ENCODE measurements around the gene SLC38A10.

The SLC38A10 gene

DNA sequence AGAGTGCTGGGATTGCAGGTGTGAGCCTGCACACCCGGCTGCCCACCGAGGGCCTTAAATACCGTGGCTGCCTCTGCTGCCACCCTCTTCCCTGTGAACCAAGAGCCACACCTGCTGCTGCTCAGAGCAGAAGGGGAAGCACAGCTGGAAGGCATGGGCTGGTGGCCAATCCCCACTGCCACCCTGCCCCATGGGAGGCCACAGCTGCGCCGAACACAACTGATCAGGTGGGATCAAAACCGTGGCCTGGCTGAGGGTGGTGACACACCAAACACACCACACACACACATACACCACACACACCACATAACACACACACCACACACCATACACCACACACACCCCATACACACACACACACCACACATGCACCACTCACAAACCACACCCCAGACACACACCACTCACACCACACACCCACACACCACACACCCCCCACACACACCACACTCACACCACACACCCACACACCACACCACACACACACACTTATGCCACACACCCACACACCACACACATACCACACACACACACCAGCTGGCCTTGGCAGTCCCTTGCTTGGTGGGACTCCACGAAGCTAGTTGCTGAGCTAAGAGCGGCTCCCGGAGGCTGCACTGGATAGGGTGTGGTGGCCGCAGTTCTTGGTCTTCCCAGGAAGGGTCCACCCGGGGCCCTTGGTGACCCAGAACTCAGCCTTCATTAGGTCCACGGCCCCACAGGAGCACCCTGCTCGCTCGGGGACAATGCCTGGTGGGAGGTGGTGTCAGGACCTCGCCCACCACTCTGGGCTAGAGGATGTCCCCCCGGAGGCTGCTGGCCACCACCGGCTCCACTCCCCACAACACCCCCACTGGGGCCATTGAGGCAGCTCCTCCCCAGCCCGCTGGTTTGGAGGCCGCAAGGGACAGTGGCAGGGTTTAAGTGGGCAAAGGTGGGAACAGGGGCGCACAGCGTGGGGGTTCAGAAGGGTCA is 87.2 kb downstream of the SLC38A10 start:
- no peak for DNase-seq (ENCODE audit: low read depth)

DNA sequence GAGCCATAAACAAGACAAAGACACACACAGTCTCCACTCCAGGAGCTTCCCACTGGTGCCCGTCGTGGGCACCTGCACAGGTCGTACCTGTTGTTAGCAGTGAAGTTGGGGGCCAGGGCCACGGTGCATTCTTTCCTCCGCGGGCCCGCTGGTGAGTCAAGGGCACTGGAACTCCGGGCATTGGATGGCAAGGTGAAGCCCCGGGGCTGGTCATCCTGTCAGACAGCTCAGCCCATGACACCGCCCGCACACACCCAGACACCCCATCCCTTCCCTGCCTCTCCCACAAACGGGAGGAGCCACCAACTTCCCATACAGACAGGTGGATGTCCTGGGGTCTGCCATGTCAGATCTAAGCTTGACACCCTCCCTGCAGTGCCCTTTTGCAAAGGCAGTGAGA is 88.5 kb downstream of the SLC38A10 start:
- DNase-seq (ENCODE audit: low read depth): no peak

DNA sequence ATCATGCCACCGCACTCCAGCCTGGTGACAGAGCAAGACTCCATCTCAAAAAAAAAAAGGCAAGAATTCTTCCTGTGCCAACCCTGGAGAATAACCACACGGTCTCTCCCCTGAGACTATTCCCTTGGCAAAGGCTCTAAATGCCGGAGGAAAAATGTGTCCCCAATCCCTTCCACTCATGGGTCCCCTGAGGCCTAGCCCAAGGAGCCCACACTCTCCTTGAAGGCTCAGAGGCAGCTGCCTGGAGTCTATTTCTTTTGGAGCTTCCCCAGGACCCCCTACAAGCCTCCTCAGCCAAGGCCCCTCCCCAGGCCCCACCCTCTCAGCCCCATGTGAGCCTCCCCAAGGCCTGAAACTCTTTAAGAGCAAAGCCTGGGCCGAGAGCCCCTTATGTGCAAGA is 88.9 kb downstream of the SLC38A10 start:
- no peak for DNase-seq (ENCODE audit: low read depth)

DNA sequence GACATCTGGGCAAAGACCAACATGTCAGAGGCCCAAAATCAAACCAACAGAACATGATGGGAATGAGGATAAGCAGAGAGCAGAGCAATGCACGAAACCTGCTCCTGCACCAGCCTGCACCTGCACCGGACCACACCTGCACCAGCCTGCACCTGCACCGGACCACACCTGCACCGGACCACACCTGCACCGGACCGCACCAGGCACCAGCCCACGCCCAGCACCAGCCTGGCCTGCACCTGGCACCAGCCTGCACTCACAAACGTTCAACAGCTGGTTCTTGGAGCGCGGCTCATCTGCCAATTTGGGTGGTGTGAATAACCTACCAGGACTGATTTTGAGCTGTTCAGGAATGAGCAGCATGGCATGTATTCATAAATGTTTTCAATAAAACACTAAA is 90.5 kb downstream of the SLC38A10 start:
- DNase-seq (ENCODE audit: low read depth): no peak

DNA sequence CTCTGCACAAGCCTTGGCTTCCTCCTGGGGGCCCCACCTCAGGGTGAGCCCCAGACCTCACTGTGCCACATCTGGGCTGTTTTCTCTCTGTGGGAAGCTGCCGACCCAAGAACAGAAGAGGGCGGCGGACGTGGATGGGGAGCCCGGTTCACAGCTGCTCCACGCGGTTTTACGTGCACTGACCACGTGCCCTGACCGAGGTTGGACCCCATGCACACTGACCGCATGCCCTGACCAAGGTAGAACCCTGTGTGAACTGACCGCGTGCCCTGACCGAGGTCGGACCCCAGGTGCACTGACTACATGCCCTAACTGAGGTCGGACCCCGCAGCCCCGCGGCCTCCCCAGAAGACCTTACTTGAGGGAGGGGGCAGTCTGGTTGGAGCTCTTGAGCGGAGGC is 92.0 kb downstream of the SLC38A10 start:
- no peak for DNase-seq (ENCODE audit: low read depth)

DNA sequence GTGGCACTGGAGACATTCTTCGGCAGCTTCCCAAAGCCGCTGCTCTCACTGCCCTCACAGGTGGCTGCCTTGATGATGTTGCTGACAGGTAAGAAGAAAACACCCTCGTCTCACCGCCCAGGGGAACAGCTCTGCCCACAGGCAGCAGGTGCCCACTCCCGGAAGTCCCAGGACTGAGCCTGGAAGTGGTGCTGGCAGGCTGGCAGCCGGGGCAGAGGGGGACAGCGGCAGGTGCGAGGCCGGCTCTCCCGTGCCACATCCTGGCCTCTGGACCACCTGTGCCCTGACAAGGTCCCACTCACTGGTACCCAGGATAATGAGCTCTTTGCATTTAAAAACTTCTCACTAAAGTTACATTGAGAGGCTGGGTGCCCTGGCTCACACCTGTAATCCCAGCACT is 92.8 kb downstream of the SLC38A10 start:
- DNase-seq (ENCODE audit: low read depth): no peak

DNA sequence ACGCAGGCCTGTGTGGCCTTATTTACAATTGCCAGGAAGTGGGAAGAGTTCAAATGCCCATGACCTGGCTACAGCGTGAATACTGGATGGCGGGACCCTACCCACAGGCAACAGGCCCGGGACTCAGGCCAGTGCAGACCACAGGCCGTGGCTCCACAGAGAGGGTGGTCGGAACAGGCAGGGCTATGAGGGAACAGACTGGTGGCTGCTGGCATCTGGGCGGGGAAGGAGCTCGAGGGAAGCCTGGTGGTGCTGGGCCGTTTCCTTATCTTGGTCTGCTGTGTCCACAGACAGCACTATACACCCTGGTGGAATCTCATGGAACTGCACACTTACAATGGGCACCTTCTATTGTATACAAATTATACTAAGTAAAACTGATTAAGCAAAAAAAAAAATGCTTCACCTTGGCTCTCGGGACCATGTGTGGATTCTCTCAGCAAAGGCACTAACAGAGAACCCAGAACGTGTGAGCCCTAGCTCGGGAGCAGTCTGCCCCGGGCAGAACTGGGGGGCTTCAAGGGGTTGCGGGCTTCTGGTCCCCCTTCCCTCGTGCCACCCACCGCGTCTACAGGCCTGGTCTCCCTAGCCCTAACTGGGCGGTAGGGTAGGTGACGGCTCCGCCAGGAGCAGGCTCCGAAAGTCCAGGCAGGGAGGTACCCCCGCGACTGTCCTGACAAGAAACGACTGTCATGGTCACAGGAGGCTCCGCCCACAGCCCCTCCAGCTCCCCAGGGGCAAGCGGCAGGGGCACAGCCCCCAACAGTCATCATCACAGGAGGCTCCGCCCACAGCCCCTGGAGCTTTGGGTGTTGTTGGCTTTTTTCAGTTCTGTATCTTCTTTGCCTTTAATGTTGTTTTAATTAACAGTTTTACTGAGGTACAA is 94.2 kb downstream of the SLC38A10 start:
- DNase-seq (ENCODE audit: low read depth): no peak

DNA sequence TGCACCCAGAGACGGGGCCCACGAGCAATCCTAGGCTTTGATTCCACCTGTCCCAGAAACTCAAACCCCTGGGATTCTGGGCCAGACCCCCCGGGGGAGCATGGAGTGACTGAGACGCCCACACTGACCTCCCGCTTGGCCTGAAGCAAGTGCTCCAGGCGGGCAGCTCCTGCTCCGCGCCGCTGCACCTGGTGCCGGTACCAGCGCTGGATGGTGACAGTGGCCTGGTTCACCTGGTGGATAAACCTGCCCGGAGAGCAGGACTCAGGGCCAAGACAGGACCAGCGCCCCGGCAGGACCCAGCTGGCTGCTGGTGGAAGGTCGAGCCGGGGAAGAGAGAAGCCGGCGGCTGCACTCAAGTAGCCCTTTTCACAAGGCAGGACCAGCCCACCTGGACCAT is 94.9 kb downstream of the SLC38A10 start:
- DNase-seq (ENCODE audit: low read depth): no peak

DNA sequence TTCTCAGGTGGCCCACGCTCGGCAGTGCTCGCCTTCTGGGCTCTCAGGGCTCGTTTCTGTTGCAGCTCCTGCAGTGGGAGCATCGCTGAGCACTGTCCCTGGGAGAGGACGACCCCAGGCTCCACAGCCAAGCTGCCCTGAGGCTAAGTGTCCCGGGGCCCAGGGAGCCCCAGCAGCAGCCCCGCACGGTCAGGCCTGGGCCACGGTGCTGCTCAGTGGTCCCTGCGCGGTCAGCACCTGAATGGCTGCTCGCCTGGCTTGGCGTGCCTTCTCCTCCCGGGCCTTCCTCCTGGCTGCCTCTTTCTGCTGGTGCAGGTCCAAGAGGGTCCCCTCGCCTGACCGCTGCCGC is 95.7 kb downstream of the SLC38A10 start:
- no peak for DNase-seq (ENCODE audit: low read depth)

DNA sequence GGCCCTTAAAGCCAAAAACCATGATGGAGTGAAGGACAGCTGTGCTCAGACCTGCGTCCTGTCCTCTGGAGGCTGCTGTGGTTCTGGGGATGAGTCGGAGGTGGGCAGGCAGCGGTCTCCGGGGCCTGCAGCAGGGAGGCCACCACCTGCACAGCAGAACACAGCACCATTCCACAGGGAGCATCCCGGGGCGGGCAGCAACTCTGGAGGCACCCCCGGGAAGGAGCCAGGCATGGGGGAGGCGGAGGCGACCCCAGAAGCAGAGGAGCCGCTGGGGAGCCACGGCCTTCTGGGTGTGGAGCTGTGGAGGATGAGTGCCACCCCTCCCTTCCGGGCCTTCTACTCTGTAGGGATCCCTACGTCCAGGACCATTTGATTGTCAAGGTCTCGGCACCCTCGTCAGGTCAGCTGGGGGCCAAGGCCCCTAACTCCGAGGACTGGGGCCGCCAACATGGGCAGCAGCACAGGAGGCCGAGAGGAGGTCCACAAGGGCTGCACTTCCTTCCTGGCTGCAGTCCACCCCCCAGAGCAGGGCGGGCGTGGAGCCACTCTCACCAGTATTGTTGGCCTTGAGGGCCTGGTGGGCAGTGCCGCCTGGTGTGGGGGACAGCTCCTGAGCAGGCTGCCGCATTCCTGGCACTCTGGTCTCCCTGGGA is 96.2 kb downstream of the SLC38A10 start:
- no peak for DNase-seq (ENCODE audit: low read depth)

DNA sequence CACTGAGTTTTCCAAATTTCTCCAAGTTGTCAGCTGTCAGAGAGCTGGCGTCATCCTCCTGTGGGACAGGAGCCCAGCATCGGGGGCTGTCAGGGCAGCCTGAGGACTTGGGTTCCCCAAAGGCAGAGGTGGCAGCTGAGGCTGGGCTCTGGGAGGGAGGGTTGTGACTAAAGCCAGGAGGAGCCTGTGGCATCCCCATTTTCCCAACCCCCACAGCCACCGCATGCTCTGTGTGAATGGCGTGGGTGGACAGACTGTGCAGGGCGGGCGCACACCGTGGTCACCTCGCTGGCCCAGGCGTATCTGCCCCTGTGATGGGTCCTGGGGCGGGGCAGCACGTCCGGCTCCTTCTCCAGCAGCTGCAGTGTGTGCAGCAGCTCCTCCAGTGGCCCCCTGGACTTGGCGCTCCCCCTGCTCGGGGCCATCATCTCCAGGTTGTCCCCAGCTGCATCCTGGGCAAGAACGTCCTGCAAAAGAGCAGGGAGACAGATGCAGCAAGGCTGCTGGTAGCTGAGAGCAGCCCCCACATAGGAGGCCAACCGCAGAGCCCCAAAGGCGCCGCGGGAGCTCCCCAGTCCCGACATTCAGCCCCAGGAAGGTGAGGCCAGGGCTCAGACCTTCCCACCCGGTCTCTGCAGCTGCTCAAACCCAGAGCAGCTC is 97.1 kb downstream of the SLC38A10 start:
- no peak for DNase-seq (ENCODE audit: low read depth)

DNA sequence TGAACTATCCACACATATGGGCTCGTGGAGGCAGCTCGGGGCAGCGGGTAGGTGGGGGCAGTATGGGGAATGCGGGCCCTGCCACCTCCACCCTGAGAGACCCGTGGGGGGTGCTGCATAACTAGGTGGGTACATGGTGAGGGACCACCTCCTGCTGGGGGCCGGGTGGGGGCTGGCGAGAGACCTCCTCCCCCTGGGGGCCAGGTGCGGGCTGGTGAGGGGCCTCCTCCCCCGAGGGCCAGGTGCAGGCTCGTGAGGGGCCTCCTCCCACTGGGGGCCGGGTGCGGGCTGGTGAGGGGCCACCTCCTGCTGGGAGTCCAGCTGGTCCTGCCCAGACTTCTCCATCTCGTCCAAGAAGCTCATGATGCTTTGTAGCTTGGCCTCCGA is 97.7 kb downstream of the SLC38A10 start:
- no peak for DNase-seq (ENCODE audit: low read depth)

DNA sequence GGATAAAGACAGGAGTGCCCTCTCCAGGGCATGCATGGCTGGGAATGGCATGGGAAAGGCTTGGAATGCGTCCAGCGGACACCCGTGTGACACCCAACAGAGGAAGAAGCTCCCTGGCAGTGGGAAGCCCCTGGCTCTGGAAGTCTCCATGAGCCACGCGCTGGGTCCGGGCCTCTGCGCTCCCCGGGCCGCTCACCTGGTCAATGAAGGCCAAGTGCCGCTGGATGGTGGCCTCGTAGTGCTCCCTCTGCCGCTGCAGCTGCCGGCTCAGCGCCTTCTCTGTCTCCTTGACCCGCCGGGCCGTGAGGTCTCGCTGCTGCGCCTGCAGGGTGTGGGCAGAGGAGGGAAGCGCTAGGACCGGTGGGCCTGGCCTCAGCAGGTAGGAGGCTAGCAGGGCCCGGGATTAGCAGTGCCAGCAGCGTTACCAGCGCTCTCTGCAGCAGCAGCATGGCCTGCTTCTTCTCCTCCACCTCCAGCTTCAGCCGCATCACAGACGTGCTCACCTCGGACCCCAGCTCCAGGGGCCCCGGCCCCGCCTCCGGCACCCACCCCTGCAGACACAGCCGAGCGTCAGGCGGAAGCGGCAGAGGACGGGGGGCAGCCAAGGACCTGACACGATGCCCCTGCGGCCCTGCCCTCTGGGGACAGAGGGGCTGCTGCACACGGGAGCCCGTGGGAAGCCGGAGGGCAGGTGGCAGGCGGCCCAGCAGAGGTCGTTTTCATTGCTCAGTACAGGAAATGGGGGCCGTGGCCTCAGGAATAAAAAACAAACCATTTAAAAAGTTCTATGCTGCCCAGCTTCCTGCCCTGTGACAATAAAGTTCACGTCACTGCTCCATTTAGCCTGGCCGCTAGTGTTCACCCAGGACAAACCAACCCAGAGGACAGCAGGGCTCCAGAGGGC is 98.3 kb downstream of the SLC38A10 start:
- DNase-seq (ENCODE audit: low read depth): no peak

DNA sequence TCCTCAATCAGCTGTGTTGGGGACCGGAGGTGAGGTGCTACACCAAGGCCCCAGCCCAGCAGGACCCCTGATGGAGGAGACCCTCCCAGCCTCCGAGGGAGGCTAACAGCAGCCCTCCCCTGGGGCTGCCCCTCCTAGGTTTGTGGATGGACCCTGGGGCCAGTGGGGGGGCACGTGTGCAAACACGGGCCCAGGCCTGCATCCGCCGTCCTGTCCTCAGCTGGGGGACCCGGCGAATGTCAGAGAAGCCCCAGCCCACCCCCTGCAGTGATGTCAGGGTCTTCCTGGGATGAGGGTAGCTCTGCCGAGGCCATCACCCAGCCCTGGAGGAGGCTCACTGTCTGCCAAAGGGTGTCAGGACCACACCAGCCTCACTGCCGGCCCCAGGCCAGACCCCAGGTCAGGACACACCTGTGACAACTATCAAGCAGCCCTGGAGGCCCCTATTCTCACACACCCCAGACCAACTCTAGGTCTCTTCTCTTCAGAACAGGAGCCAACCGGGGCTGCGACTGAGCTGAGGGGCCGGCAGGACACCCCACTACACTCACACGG is 99.1 kb downstream of the SLC38A10 start:
- DNase-seq (ENCODE audit: low read depth): no peak

Measured in stimulated activated CD8-positive, alpha-beta memory T cell treated with anti-CD3 and anti-CD28 coated beads, Interleukin-15, amount 100 ng/mL, for 1 hour (primary cell).